Brain microvascular endothelial cell (primary cell): Measurements from ENCODE around the gene RAB28.

Source experiments
- DNase-seq: peaks from one replicate; pipeline ENCODE4 v3.0.0-alpha.2; 2020
- H3K27ac ChIP-seq: fragments of 250-450 bp; sonication (Bioruptor Pico); 2 replicates; pipeline ENCODE4 v1.5.1; 2020; ENCODE audit warnings: mild to moderate bottlenecking, moderate library complexity
- H3K27me3 ChIP-seq: fragments of 250-450 bp; sonication (Bioruptor Pico); replicated peaks from 2 replicates; pipeline ENCODE4 v1.5.1; 2020; ENCODE audit warnings: mild to moderate bottlenecking
- H3K36me3 ChIP-seq: fragments of 250-450 bp; sonication (Bioruptor Pico); replicated peaks from 2 replicates; pipeline ENCODE4 v1.5.1; 2020; ENCODE audit warnings: mild to moderate bottlenecking
- H3K4me3 ChIP-seq: 2 replicates; pipeline ENCODE4 v1.5.1; 2011; ENCODE audit warnings: low read depth, mild to moderate bottlenecking, control low read depth, low read length, moderate library complexity
- in situ Hi-C: cut with HindIII; loops from 2 replicates; pipeline ENCODE4 v1.10.0; 2017; ENCODE audit warnings: low sequenced_read_pairs, low pct_ligation_motif_present
- TF ChIP-seq, protein P1 (sequence below): IDR thresholded peaks from 2 replicates; pipeline ENCODE4 v1.5.1; 2011; ENCODE audit warnings: low read depth, mild to moderate bottlenecking, moderate library complexity, low read length, control low read depth, inconsistent platforms; ENCODE audit errors: missing control alignments

Gene RAB28

DNA sequence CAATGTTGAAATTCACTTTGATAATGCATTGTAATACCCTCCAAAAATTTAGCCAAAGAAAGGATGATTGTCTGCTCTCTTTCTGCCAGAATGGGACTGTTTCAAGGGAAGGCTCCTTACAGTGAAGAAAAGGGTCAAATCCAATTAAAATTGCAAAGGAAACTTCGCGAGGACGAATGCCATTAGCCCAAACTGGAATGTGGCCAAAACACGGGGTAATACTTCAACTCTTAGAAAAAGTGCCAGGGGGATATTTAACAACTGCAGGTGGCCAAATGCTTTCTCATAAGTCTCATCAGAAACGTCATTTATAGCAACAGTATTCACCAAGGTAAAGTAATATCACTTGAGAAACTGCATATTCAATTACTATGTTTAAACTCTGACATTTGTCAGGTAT is 31.1 kb upstream of the RAB28 start:
- Histone ChIP-seq H3K36me3 (no peaks in the 10 kb centered on the region), H3K27ac (no peak overlapping the region), H3K27me3 (peaks cover 24% of the 10 kb centered on the region), H3K4me3 (no peak overlapping the region)
- TF ChIP-seq, protein P1, sequence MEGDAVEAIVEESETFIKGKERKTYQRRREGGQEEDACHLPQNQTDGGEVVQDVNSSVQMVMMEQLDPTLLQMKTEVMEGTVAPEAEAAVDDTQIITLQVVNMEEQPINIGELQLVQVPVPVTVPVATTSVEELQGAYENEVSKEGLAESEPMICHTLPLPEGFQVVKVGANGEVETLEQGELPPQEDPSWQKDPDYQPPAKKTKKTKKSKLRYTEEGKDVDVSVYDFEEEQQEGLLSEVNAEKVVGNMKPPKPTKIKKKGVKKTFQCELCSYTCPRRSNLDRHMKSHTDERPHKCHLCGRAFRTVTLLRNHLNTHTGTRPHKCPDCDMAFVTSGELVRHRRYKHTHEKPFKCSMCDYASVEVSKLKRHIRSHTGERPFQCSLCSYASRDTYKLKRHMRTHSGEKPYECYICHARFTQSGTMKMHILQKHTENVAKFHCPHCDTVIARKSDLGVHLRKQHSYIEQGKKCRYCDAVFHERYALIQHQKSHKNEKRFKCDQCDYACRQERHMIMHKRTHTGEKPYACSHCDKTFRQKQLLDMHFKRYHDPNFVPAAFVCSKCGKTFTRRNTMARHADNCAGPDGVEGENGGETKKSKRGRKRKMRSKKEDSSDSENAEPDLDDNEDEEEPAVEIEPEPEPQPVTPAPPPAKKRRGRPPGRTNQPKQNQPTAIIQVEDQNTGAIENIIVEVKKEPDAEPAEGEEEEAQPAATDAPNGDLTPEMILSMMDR, result no peak
- in situ Hi-C loops, result no loop called here
- no peak for DNase-seq

DNA sequence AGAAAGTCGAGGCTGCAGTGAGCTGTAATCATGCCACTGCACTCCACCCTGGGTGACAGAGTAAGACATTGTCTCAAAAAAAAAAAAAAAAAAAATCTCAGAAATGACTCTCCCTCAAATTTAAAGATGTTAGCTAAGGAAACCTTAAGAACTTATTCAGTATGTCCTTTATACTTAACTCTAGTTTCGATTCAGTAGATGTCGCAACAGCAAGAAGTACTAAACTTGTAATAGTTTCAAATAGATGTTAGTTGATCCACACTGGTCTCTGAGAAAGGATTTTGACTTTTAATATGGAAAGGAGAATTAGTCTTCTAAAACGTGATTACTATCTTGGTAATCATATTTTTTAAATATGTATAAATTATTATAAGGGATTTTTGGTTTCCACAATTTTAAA is 30.6 kb upstream of the RAB28 start:
- Histone ChIP-seq H3K27ac (no peak overlapping the region), H3K27me3 (peaks cover 22% of the 10 kb centered on the region), H3K4me3 (no peak overlapping the region), H3K36me3 (no peaks in the 10 kb centered on the region)
- in situ Hi-C loops, result no loop called here
- no peak for DNase-seq
- TF ChIP-seq, protein P1, result no peak

DNA sequence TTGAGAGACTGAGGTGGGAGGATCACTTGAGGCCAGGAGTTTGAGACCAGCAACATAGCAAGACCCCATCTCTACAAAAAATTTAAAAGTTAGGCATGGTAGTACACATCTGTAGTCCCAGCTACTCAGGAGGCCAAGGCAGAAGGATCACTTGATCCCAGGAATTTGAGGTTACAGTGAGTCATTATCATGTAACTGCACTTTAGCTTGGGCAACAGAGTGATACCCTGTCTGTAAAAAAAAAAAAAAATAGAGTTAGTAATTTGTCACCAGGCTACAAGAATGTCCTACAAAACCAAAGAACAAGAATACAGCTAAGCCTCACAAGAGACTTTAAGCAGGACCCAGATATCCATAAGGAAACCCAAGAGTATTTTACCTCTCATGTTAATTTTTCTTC is 27.0 kb upstream of the RAB28 start:
- peaks cover 10% of the 10 kb centered on the region for H3K27me3 ChIP-seq
- TF ChIP-seq, protein P1, result no peak
- H3K4me3 ChIP-seq, result no peak overlapping the region
- no peak for DNase-seq
- H3K36me3 ChIP-seq, result no peaks in the 10 kb centered on the region
- in situ Hi-C loops, result no loop called here
- no peak overlapping the region for H3K27ac ChIP-seq

DNA sequence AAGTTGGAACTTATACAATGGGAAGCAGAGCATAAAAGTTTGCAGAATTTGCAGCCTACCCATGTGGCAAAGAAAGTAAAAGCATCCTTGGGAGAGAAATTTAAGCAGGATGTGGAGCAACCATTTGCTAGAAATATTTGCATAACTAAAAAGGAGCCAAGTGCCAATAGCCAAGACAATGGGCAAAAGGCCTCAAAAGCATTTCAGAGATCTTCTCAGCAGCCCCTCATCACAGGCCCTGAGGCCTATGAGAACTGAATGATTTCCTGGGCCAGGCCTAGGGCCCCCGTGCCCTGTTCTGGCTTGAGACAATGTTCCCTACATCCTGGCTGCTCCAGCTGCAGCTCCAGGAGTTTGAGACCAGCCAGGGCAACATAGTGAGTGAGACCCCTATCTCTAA is 25.3 kb upstream of the RAB28 start:
- TF ChIP-seq, protein P1, result no peak
- H3K27me3 ChIP-seq, result peaks cover 2% of the 10 kb centered on the region

DNA sequence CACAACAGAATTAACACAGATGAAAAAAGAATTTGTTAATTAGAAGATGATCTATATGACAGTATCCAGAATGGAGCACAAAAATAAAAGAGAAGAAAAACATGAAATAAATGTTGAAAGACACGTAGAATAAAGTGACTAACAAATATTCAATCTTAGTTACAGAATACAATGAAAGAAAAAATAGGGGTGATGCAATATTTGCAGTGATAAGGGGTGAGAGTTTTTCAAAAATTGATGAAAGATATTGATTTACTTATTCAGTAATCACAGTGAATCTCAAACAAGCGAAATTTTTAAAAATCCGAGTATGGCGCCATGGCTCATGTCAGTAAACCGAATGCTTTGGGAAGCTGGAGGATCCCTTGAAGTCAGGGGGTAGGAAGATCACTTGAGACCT is 20.2 kb upstream of the RAB28 start:
- TF ChIP-seq, protein P1, result no peak
- Histone ChIP-seq H3K4me3 (no peak overlapping the region), H3K27me3 (peaks cover 7% of the 10 kb centered on the region), H3K36me3 (no peaks in the 10 kb centered on the region), H3K27ac (no peak overlapping the region)
- DNase-seq, result no peak
- in situ Hi-C loops, result no loop called here

More for the DNA sequence above, 25.3 kb upstream of the RAB28 start:
- no peaks in the 10 kb centered on the region for H3K36me3 ChIP-seq
- in situ Hi-C loops, result no loop called here
- no peak for DNase-seq
- no peak overlapping the region for H3K4me3 ChIP-seq
- H3K27ac ChIP-seq, result no peak overlapping the region

DNA sequence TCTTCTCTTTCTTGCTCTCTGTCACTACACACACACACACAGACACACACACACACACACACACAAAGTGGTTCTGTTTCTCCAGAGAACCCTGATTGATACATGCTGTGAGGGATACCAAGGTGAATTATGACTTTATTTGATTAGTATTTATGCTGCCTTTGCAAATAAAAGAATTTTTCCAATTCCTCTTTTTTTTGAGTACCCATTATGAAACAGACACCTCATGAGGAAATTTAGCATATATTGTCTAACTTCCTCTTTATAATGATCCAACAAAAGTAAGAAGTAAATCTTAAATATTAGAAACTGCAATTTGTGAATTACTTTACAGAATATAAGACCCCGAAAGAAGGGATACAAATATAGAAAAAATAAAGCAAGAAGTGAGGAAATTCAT is 14.3 kb upstream of the RAB28 start:
- no peak overlapping the region for H3K4me3 ChIP-seq
- H3K27me3 ChIP-seq, result peaks cover 17% of the 10 kb centered on the region
- in situ Hi-C loops, result no loop called here
- DNase-seq, result no peak
- TF ChIP-seq, protein P1, result no peak
- no peak overlapping the region for H3K27ac ChIP-seq
- H3K36me3 ChIP-seq, result no peaks in the 10 kb centered on the region
